Activated T-helper 2 cell treated with anti-CD3 and anti-CD28 coated beads, Interferon-gamma antibody, Interleukin-2, Interleukin-4, amounts not matched to agents 10 μg/mL and 5 μg/mL and 100 μg/mL, durations not matched to agents 14 hours and 24 hours and 36 hours (primary cell): Measurements from ENCODE around the gene ATP1B3. TPM values are rescaled to one million over a fixed set of nuclear protein-coding genes. Genes with fewer than 3 reads are reported as not detected.

Source experiments
- DNase-seq: peaks from one replicate; pipeline ENCODE4 v3.0.0; 2021; ENCODE audit warnings: low spot score
- H3K27ac Mint-ChIP-seq: one replicate; pipeline ENCODE4 v1.8.0; 2021; ENCODE audit warnings: mixed read lengths
- H3K27me3 Mint-ChIP-seq: one replicate; pipeline ENCODE4 v1.8.0; 2021; ENCODE audit warnings: low read depth, mixed read lengths
- H3K36me3 Mint-ChIP-seq: one replicate; pipeline ENCODE4 v1.8.0; 2021; ENCODE audit warnings: low read depth, mixed read lengths
- H3K4me1 Mint-ChIP-seq: one replicate; pipeline ENCODE4 v1.8.0; 2021; ENCODE audit warnings: low read depth, mixed read lengths
- H3K4me3 Mint-ChIP-seq: one replicate; pipeline ENCODE4 v1.8.0; 2021; ENCODE audit warnings: low read depth, mild to moderate bottlenecking, moderate library complexity, mixed read lengths
- H3K9me3 Mint-ChIP-seq: one replicate; pipeline ENCODE4 v1.8.0; 2021; ENCODE audit warnings: mixed read lengths
- intact Hi-C: fragments of 100-400 bp; cut with micrococcal nuclease; formaldehyde crosslinking; loops from one replicate; pipeline ENCODE4 v1.15.1; 2023
- total RNA-seq: library from RNA; stranded (reverse); gene quantifications from 2 replicates; pipeline ENCODE4 v1.2.3, GENCODE V29; 2022

Gene ATP1B3
- total RNA-seq, 1 donor from 2014 or later, result 206 TPM

- Mint-ChIP-seq H3K36me3 (no peaks in the 10 kb centered on the region), H3K9me3 (no peaks in the 10 kb centered on the region), H3K27me3 (no peaks in the 10 kb centered on the region), H3K4me3 (no peak overlapping the region), H3K27ac (peak overlapping the region; percentile 42), H3K4me1 (peaks cover 22% of the 10 kb centered on the region)
- intact Hi-C loops, result loop anchor here (2.0 to 5.0 kb wide), 2 partner anchors 49 to 340 kb away; no protein-coding TSS in a partner anchor
- no peak for DNase-seq
Measured at GRCh38 chr3:141941093-141941492, 64.7 kb downstream of the ATP1B3 start.

GRCh38 chr3:141942006-141942405, 65.6 kb downstream of the ATP1B3 start:
- H3K27me3 Mint-ChIP-seq, result no peaks in the 10 kb centered on the region
- no peak overlapping the region for H3K27ac Mint-ChIP-seq
- no peaks in the 10 kb centered on the region for H3K9me3 Mint-ChIP-seq
- DNase-seq, result no peak
- no peak overlapping the region for H3K4me3 Mint-ChIP-seq
- no peaks in the 10 kb centered on the region for H3K36me3 Mint-ChIP-seq
- peaks cover 22% of the 10 kb centered on the region for H3K4me1 Mint-ChIP-seq
- intact Hi-C loops, result loop anchor here (5.0 kb wide), 1 partner anchor 50 kb away; no protein-coding TSS in a partner anchor

- Mint-ChIP-seq H3K4me3 (no peak overlapping the region), H3K9me3 (no peaks in the 10 kb centered on the region), H3K4me1 (peaks cover 12% of the 10 kb centered on the region), H3K27me3 (no peaks in the 10 kb centered on the region), H3K36me3 (no peaks in the 10 kb centered on the region), H3K27ac (no peak overlapping the region)
- intact Hi-C loops, result no loop called here
- no peak for DNase-seq
Measured at GRCh38 chr3:141945726-141946485, 69.5 kb downstream of the ATP1B3 start.

- Mint-ChIP-seq H3K9me3 (no peaks in the 10 kb centered on the region), H3K4me3 (no peak overlapping the region), H3K27me3 (no peaks in the 10 kb centered on the region), H3K36me3 (peaks cover 13% of the 10 kb centered on the region), H3K27ac (no peak overlapping the region), H3K4me1 (peaks cover 5% of the 10 kb centered on the region)
- intact Hi-C loops, result no loop called here
- DNase-seq, result no peak
Measured at GRCh38 chr3:141949399-141949798, 73.0 kb downstream of the ATP1B3 start.

GRCh38 chr3:141949972-141950371, 73.5 kb downstream of the ATP1B3 start:
- Mint-ChIP-seq H3K36me3 (peaks cover 13% of the 10 kb centered on the region), H3K27ac (peak overlapping the region; percentile 69), H3K9me3 (no peaks in the 10 kb centered on the region), H3K27me3 (no peaks in the 10 kb centered on the region), H3K4me1 (peaks cover 5% of the 10 kb centered on the region), H3K4me3 (no peak overlapping the region)
- no peak for DNase-seq
- intact Hi-C loops, result no loop called here

- DNase-seq, result no peak
- Mint-ChIP-seq H3K27ac (no peak overlapping the region), H3K36me3 (peaks cover 13% of the 10 kb centered on the region), H3K4me3 (no peak overlapping the region), H3K9me3 (no peaks in the 10 kb centered on the region), H3K27me3 (no peaks in the 10 kb centered on the region), H3K4me1 (peaks cover 10% of the 10 kb centered on the region)
- intact Hi-C loops, result no loop called here
Measured at GRCh38 chr3:141950572-141951493, 74.4 kb downstream of the ATP1B3 start.

GRCh38 chr3:141952611-141953010, 76.2 kb downstream of the ATP1B3 start:
- peaks cover 10% of the 10 kb centered on the region for H3K4me1 Mint-ChIP-seq
- no peak for DNase-seq
- no peaks in the 10 kb centered on the region for H3K9me3 Mint-ChIP-seq

GRCh38 chr3:141955175-141955574, 78.7 kb downstream of the ATP1B3 start:
- peaks cover 6% of the 10 kb centered on the region for H3K4me1 Mint-ChIP-seq
- no peak for DNase-seq
- no peak overlapping the region for H3K27ac Mint-ChIP-seq
- H3K4me3 Mint-ChIP-seq, result no peak overlapping the region
- no peaks in the 10 kb centered on the region for H3K27me3 Mint-ChIP-seq
- intact Hi-C loops, result no loop called here
- H3K9me3 Mint-ChIP-seq, result no peaks in the 10 kb centered on the region
- H3K36me3 Mint-ChIP-seq, result peaks cover 19% of the 10 kb centered on the region

More at GRCh38 chr3:141952611-141953010, 76.2 kb downstream of the ATP1B3 start:
- H3K27me3 Mint-ChIP-seq, result no peaks in the 10 kb centered on the region
- H3K27ac Mint-ChIP-seq, result no peak overlapping the region
- intact Hi-C loops, result no loop called here
- H3K4me3 Mint-ChIP-seq, result no peak overlapping the region
- peaks cover 13% of the 10 kb centered on the region for H3K36me3 Mint-ChIP-seq

- H3K27me3 Mint-ChIP-seq, result no peaks in the 10 kb centered on the region
Measured at GRCh38 chr3:141959589-141960554, 83.4 kb downstream of the ATP1B3 start.

GRCh38 chr3:141960731-141961130, 84.3 kb downstream of the ATP1B3 start:
- Mint-ChIP-seq H3K36me3 (peaks cover 6% of the 10 kb centered on the region), H3K4me3 (no peak overlapping the region), H3K27ac (no peak overlapping the region), H3K9me3 (no peaks in the 10 kb centered on the region), H3K27me3 (no peaks in the 10 kb centered on the region), H3K4me1 (no peaks in the 10 kb centered on the region)
- DNase-seq, result no peak
- intact Hi-C loops, result no loop called here

More at GRCh38 chr3:141959589-141960554, 83.4 kb downstream of the ATP1B3 start:
- H3K4me3 Mint-ChIP-seq, result no peak overlapping the region
- intact Hi-C loops, result no loop called here
- H3K9me3 Mint-ChIP-seq, result no peaks in the 10 kb centered on the region
- no peak for DNase-seq
- H3K36me3 Mint-ChIP-seq, result peaks cover 6% of the 10 kb centered on the region
- no peak overlapping the region for H3K27ac Mint-ChIP-seq
- peaks cover 5% of the 10 kb centered on the region for H3K4me1 Mint-ChIP-seq

GRCh38 chr3:141963301-141963700, 86.9 kb downstream of the ATP1B3 start:
- H3K27ac Mint-ChIP-seq, result no peak overlapping the region

GRCh38 chr3:141965471-141965870, 89.0 kb downstream of the ATP1B3 start:
- no peak for DNase-seq
- Mint-ChIP-seq H3K27me3 (no peaks in the 10 kb centered on the region), H3K4me3 (no peak overlapping the region), H3K9me3 (no peaks in the 10 kb centered on the region), H3K4me1 (peaks cover 5% of the 10 kb centered on the region), H3K36me3 (peaks cover 2% of the 10 kb centered on the region), H3K27ac (no peak overlapping the region)
- intact Hi-C loops, result no loop called here

More at GRCh38 chr3:141963301-141963700, 86.9 kb downstream of the ATP1B3 start:
- DNase-seq, result no peak
- intact Hi-C loops, result loop anchor here (2.0 kb wide), 1 partner anchor 36 kb away; no protein-coding TSS in a partner anchor
- H3K4me1 Mint-ChIP-seq, result peaks cover 5% of the 10 kb centered on the region
- H3K27me3 Mint-ChIP-seq, result no peaks in the 10 kb centered on the region
- H3K36me3 Mint-ChIP-seq, result peaks cover 4% of the 10 kb centered on the region
- H3K9me3 Mint-ChIP-seq, result no peaks in the 10 kb centered on the region
- H3K4me3 Mint-ChIP-seq, result no peak overlapping the region
